Small intestine (tissue), 7 donors: Measurements from ENCODE around the gene EMILIN3. TPM values are rescaled to one million over a fixed set of nuclear protein-coding genes. Genes with fewer than 3 reads are reported as not detected.

Source experiments
- DNase-seq, 2 donors: peaks; one replicate each; pipeline versions ENCODE4 v3.0.0 to v3.0.0-alpha.2; 2013
- FAIRE-seq: peaks from 2 replicates; lab custom pipeline; 2012; peaks lifted over from hg19 to GRCh38; lab: Jason Lieb, UNC
- H3K27ac ChIP-seq, 3 donors: one replicate each; pipeline ENCODE4 v1.5.1; 2013; ENCODE audit warnings: low read length in 2 of 3, mild to moderate bottlenecking in 2 of 3, control low read depth in 1 of 3, inconsistent platforms in 1 of 3, low read depth in 1 of 3, moderate library complexity in 1 of 3
- H3K27me3 ChIP-seq, 3 donors: one replicate each; pipeline ENCODE4 v1.6.1; 2013; ENCODE audit warnings: low read length in 3 of 3, inconsistent platforms in 1 of 3; ENCODE audit not compliant: control insufficient read depth in 3 of 3, insufficient read depth in 3 of 3
- H3K36me3 ChIP-seq, 3 donors: one replicate each; pipeline ENCODE4 v1.6.1; 2013; ENCODE audit warnings: low read length in 3 of 3, inconsistent platforms in 1 of 3, low read depth in 1 of 3, mild to moderate bottlenecking in 1 of 3, moderate library complexity in 1 of 3; ENCODE audit not compliant: control insufficient read depth in 3 of 3, insufficient read depth in 2 of 3
- H3K4me1 ChIP-seq, 3 donors: one replicate each; pipeline ENCODE4 v1.6.1; 2013; ENCODE audit warnings: low read length in 2 of 3, inconsistent platforms in 1 of 3, low read depth in 1 of 3, mild to moderate bottlenecking in 1 of 3, moderate library complexity in 1 of 3; ENCODE audit not compliant: control insufficient read depth in 3 of 3, insufficient read depth in 2 of 3
- H3K4me3 ChIP-seq, 3 donors: one replicate each; pipeline ENCODE4 v1.5.1; 2013; ENCODE audit warnings: low read length in 3 of 3, control low read depth in 1 of 3, inconsistent platforms in 1 of 3, low read depth in 1 of 3, mild to moderate bottlenecking in 1 of 3, moderate library complexity in 1 of 3
- H3K9me3 ChIP-seq, 2 donors: one replicate each; pipeline ENCODE4 v1.6.1; 2013; ENCODE audit warnings: low read depth in 1 of 2, low read length in 1 of 2; ENCODE audit not compliant: control insufficient read depth in 2 of 2, insufficient read depth in 1 of 2
- WGBS, 3 donors: extraction: QIAGEN DNeasy Blood & Tissue Kit; methylation state at CpG; one replicate each; pipeline ENCODE4 v1.1.7; 2013; 5-methylcytosine and 5-hydroxymethylcytosine counted together
- polyA plus RNA-seq, 4 donors: library from polyadenylated mRNA; stranded (reverse) in 3 of 4; unstranded in 1 of 4; fragments of 200-250 nt in 3 of 4; fragments of 120-200 nt in 1 of 4; gene quantifications; one replicate each; pipeline versions ENCODE4 v1.2.1 to v1.2.3, GENCODE V29; 2013
- donor health status: healthy with polysubstance abuse.
- donor health status: control.
- donor health status: control.
- donor health status: Bipolar disorder and iron deficiency.
- donor health status: healthy.

EMILIN3 gene
- polyA plus RNA-seq, 4 donors = 0.54 to 2.6 (median 1.3) TPM

DNA sequence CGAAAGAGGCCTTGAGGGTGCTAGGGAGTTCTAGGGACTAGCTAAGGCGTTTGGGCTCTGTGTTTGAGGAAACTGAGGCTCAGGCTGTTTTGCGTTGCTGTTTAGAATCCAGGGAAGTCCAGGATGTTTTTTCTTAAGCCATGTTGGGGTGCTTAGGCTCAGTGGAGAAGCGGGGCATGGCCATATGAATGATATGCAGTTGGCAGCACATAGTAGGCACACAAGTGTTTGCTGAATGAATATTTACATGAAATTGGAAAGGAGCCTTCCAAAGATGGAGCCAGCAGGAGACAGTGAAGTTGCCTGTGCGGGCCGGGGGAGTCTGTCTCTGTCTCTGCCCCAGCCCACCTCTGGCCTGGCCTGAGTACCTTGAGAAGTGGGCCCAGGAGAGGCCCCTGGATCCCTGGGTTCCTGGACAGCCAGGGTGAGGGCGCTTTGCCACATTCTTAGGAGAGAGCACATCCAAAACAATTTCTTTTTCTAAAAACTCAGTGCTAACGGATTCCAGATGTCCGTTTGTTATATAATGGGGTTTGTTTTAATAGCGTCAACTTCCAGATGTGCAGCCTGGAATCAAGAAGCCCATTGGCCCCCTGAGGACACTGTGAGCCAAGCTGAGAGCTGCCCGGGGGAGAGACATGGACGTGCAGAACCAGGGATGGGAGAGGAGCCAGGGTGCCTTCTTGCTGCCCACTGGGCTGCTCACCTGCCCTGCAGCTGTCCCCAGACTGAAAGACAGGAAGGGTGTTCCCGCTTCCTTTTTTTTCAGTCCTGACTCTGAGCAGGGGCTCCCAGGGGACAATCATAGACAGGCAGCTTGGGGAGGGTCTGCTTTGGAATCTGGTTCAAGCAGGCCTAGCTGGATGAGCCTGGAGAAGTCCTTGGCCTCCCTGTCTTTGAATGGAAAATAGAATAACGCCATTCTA lies 20.1 kb upstream of the EMILIN3 start:
- no peaks in the 10 kb centered on the region for H3K36me3 ChIP-seq
- no peak overlapping the region for H3K27ac ChIP-seq
- no peak overlapping the region for H3K4me3 ChIP-seq
- no peaks in the 10 kb centered on the region for H3K27me3 ChIP-seq
- no peaks in the 10 kb centered on the region for H3K9me3 ChIP-seq
- FAIRE-seq = no peak
- no peaks in the 10 kb centered on the region for H3K4me1 ChIP-seq
- 70 to 92% (median 82%) methylated on average over 14 of the region's 14 CpGs for WGBS, 3 donors
- DNase-seq = no peak

DNA sequence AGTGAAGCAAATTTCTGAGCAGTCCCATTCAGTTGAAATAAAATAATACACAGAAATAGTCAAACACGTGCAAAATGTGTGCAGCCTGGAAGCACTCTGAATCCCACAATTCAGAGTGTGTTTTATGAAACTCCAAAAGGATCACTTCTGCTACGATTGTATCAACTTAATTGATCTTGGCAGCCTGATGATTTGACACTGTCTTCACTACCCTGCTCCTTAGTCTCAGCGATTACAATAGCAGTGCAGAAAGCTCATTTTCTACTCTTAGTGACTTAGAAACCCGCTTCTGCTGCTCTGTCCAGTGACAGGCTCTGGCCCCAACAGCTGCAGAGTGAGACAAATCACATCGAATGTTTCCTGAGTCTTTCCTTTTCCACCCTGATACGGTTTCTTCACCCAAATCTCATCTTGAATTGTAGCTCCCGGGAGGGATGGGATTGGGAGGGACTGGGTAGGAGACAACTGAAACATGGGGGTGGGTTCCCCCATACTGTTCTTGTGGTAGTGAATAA lies 16.2 kb upstream of the EMILIN3 start:
- Histone ChIP-seq H3K27me3 (no peaks in the 10 kb centered on the region), H3K9me3 (no peaks in the 10 kb centered on the region), H3K36me3 (no peaks in the 10 kb centered on the region), H3K4me1 (no peaks in the 10 kb centered on the region), H3K27ac (no peak overlapping the region), H3K4me3 (no peak overlapping the region)
- DNase-seq (no peak), FAIRE-seq (no peak)
- WGBS, 3 donors = 65 to 83% (median 80%) methylated on average over 7 of the region's 7 CpGs

DNA sequence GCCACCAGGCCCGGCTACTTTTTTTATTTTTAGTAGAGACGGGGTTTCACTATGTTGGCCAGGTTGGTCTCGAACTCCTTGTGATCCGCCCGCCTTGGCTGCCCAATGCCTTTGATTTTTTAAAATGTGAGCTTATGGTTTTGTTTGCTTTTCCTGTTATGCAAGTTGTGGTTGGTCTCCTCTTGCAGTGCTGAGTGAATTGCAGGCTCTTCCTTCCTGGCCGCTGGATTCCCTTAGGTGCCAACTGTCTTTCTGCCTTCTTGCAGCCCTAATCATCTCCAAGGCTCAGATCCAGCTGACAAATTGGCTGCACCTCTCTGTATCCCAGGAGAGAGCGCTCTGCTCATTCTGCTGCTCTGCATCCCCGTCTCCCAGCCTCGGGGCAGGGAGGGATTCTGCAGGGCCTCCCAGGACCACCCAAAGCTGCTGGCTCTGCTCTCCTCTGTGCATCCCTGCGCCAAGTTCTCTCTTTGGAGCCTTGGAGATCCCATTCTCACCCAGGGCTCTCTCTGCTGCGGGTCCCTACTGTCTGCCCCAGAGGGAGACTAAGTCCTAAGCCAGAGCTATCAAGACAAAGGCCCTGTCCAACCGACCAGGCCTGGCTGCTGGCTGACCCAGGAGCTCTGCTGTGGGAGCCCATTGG lies 14.1 kb upstream of the EMILIN3 start:
- Histone ChIP-seq H3K9me3 (no peaks in the 10 kb centered on the region), H3K4me3 (no peak overlapping the region), H3K27ac (no peak overlapping the region), H3K4me1 (no peaks in the 10 kb centered on the region), H3K27me3 (peaks cover 0 to 4% (median 0%) of the 10 kb centered on the region in 3 donors), H3K36me3 (no peaks in the 10 kb centered on the region)
- DNase-seq (no peak), FAIRE-seq (no peak)
- WGBS, 3 donors = 68 to 79% (median 76%) methylated on average over 12 of the region's 12 CpGs

DNA sequence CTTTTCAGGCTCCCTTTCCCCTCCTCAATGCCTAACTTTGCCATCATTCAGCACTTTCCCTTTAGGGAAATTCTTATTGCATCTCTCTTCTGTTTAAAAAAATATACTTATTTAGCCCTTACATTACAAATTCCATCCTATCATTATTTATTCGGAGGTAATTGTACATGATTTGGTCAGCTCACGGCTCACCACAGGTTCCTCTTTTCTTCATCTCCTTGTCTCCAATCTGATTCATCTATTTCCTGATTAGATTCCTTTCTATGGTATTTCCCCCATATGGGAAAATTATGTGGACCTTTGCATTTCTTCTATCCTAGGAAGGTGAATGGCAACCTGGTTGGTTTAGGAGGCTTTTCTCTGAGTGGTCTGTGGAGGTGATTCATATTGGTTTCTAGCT lies 12.9 kb upstream of the EMILIN3 start:
- WGBS, 3 donors = 63 to 78% (median 77%) methylated on average over 2 of the region's 2 CpGs
- Histone ChIP-seq H3K36me3 (no peaks in the 10 kb centered on the region), H3K4me3 (no peak overlapping the region), H3K27ac (no peak overlapping the region), H3K4me1 (no peaks in the 10 kb centered on the region), H3K9me3 (no peaks in the 10 kb centered on the region), H3K27me3 (peaks cover 0 to 7% (median 0%) of the 10 kb centered on the region in 3 donors)
- FAIRE-seq = no peak
- DNase-seq = no peak

DNA sequence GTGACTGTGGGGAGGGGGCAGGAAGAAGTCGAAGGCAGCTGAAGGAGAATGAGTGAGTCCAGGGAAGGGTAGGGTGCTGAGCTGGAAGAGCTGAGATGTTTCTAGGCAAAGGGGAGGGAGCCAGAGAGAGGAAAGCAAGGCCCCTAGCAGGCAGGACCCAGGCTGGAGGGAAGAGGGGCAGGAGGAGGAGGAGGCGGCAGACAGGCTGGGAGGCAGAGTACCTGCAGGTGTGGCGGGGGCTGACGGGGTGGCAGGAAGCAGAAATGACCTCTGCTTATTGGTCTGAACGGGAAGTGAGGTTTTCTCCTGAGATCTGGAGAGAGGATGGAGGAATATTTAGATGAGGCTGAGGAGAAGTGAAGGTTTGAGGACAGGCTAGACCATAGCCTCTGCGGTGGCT lies 10.7 kb upstream of the EMILIN3 start:
- Histone ChIP-seq H3K9me3 (peaks cover 0 to 3% of the 10 kb centered on the region in 2 donors), H3K36me3 (no peaks in the 10 kb centered on the region), H3K27ac (no peak overlapping the region), H3K4me1 (no peaks in the 10 kb centered on the region), H3K27me3 (peaks cover 0 to 7% (median 0%) of the 10 kb centered on the region in 3 donors), H3K4me3 (no peak overlapping the region)
- 47 to 70% (median 61%) methylated on average over 6 of the region's 6 CpGs for whole genome bisulfite sequencing, 3 donors
- DNase-seq (no peak), FAIRE-seq (no peak)

DNA sequence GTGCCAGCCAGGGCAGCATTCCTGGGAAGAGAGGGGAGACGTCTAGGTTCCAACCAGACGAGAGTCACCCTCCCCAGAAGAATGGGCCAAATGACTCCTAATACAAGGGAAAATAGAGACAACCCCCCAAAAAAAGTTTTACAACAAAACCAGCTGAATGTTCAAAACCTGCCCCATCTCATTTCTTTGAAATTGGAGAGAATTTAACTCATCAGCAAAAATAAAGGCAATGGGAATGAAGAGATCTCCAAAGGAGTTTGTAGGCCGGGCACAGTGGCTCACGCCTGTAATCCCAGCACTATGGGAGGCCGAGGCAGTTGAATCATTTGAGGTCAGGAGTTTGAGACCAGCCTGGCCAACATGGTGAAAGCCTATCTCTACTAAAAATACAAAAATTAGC lies 9.7 kb upstream of the EMILIN3 start:
- H3K27me3 ChIP-seq = peaks cover 0 to 7% (median 0%) of the 10 kb centered on the region in 3 donors
- no peak overlapping the region for H3K4me3 ChIP-seq
- H3K36me3 ChIP-seq = no peaks in the 10 kb centered on the region
- no peak overlapping the region for H3K27ac ChIP-seq
- FAIRE-seq (no peak), DNase-seq (no peak)
- no peaks in the 10 kb centered on the region for H3K4me1 ChIP-seq
- WGBS, 3 donors = 88 to 93% (median 88%) methylated on average over 5 of the region's 5 CpGs
- H3K9me3 ChIP-seq = peaks cover 0 to 10% of the 10 kb centered on the region in 2 donors

DNA sequence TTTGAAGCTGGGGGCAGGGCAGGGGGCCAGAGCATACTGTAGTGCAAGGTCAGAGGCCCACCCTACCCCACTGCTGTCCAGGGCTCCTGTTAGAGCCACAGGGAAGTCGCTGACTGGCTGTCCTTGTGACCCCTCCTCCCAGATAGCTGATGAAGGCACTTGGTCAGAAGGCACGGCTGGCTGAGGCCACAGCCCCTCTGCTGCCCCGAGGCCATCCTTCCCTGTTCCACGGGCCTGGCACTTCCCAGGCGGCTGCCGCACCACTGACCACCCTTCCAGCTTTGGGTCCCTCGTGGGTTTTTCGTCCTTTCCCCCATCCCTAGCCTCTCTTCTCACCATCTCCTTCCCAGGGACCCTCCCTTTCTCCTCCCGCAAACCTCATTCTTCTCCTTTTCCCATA lies 9.2 kb upstream of the EMILIN3 start:
- H3K4me1 ChIP-seq = no peaks in the 10 kb centered on the region
- no peak for FAIRE-seq

More for the DNA sequence above, 9.2 kb upstream of the EMILIN3 start:
- no peak overlapping the region for H3K4me3 ChIP-seq
- peaks cover 0 to 15% of the 10 kb centered on the region in 2 donors for H3K9me3 ChIP-seq
- no peak for DNase-seq
- H3K27ac ChIP-seq = no peak overlapping the region
- no peaks in the 10 kb centered on the region for H3K36me3 ChIP-seq
- peaks cover 0 to 7% (median 0%) of the 10 kb centered on the region in 3 donors for H3K27me3 ChIP-seq
- 74 to 82% (median 79%) methylated on average over 8 to 9 of the region's 9 CpGs for WGBS, 3 donors
